GM12878 (cell line): ENCODE data around the gene BTBD6. TPM values are rescaled to one million over a fixed set of nuclear protein-coding genes. Genes with fewer than 3 reads are reported as not detected.

Source experiments
- BHLHE40 ChIP-seq, 2 experiments: fragments of 450-650 bp in 1 of 2; IDR thresholded peaks; 2 replicates each; pipeline ENCODE4 v1.6.1; 2011 to 2017; ENCODE audit warnings: low read depth in 2 of 2, borderline replicate concordance in 1 of 2, improper control_type of control experiment in 1 of 2, low read length in 1 of 2, mild to moderate bottlenecking in 1 of 2
- CBFB ChIP-seq: IDR thresholded peaks from 2 replicates; pipeline ENCODE4 v1.6.1; 2016; ENCODE audit warnings: antibody characterized with exemption, low read depth
- CBX3 ChIP-seq: fragments of 200-600 bp; sonication (generic); IDR thresholded peaks from 2 replicates; pipeline ENCODE4 v1.6.1; 2016; ENCODE audit warnings: low read depth, borderline replicate concordance
- CREB1 ChIP-seq: IDR thresholded peaks from 2 replicates; pipeline ENCODE4 v1.6.1; 2012; ENCODE audit warnings: low read depth, mild to moderate bottlenecking, inconsistent platforms
- EED ChIP-seq: sonication (generic); IDR thresholded peaks from 2 replicates; pipeline ENCODE4 v1.6.1; 2016; ENCODE audit warnings: antibody characterized with exemption, low read depth
- GABPA ChIP-seq: IDR thresholded peaks from 2 replicates; pipeline ENCODE4 v1.6.1; 2014; ENCODE audit warnings: antibody characterized with exemption, low read depth, mild to moderate bottlenecking, inconsistent platforms
- JUND ChIP-seq: IDR thresholded peaks from 2 replicates; pipeline ENCODE4 v1.6.1; 2012; ENCODE audit warnings: low read depth, mild to moderate bottlenecking, low read length, improper control_type of control experiment, moderate library complexity
- NFIC ChIP-seq: IDR thresholded peaks from 2 replicates; pipeline ENCODE4 v1.6.1; 2012; ENCODE audit warnings: low read depth, mild to moderate bottlenecking, inconsistent platforms, low read length, moderate library complexity
- RAD51 ChIP-seq: fragments of 450-650 bp; IDR thresholded peaks from 2 replicates; pipeline ENCODE4 v1.6.1; 2016; ENCODE audit warnings: moderate library complexity, mild to moderate bottlenecking, inconsistent platforms
- RFX5 ChIP-seq: IDR thresholded peaks from 2 replicates; pipeline ENCODE4 v1.6.1; 2011; ENCODE audit warnings: low read depth, low read length, improper control_type of control experiment
- RUNX3 ChIP-seq: IDR thresholded peaks from 2 replicates; pipeline ENCODE4 v1.6.1; 2012; ENCODE audit warnings: low read length, inconsistent platforms
- SMC3 ChIP-seq: IDR thresholded peaks from 2 replicates; pipeline ENCODE4 v1.6.1; 2011; ENCODE audit warnings: low read length, improper control_type of control experiment, borderline replicate concordance
- SREBF2 ChIP-seq: IDR thresholded peaks from 2 replicates; pipeline ENCODE4 v1.6.1; 2012; ENCODE audit warnings: mild to moderate bottlenecking, low read length
- TARDBP ChIP-seq: IDR thresholded peaks from 2 replicates; pipeline ENCODE4 v1.6.1; 2016; ENCODE audit warnings: borderline replicate concordance
- TCF12 ChIP-seq: IDR thresholded peaks from 2 replicates; pipeline ENCODE4 v1.6.1; 2011; ENCODE audit warnings: low read depth, mild to moderate bottlenecking, low read length
- YY1 ChIP-seq: IDR thresholded peaks from 2 replicates; pipeline ENCODE4 v1.6.1; 2011; ENCODE audit warnings: low read depth, mild to moderate bottlenecking, low read length
- ZNF24 ChIP-seq: fragments of 450-650 bp; IDR thresholded peaks from 2 replicates; pipeline ENCODE4 v1.6.1; 2017; ENCODE audit warnings: antibody characterized with exemption, mild to moderate bottlenecking
- ZNF384 ChIP-seq: IDR thresholded peaks from 2 replicates; pipeline ENCODE4 v1.6.1; 2012; ENCODE audit warnings: low read depth, mild to moderate bottlenecking, low read length, improper control_type of control experiment, borderline replicate concordance
- polyA plus RNA-seq, 11 experiments: library from polyadenylated mRNA; depleted of rRNA in 4 of 11; unstranded in 6 of 11; stranded (reverse) in 5 of 11; fragments of >200 nt; fragmentation: Nextera tagmentation in 4 of 11; fragmentation: Illumina TruSeq in 1 of 11; extraction: Ambion mirVana in 4 of 11; extraction: Trizol in 1 of 11; gene quantifications; 1 replicate in 1 of 11; 2 replicates in 10 of 11; pipeline versions ENCODE4 v1.2.1 to v1.2.3, GENCODE V29; 2011 to 2016; ENCODE audit warnings: inconsistent platforms in 2 of 11, missing spikeins in 2 of 11, low read depth in 1 of 11
- total RNA-seq, 4 experiments: library from RNA; depleted of rRNA in 3 of 4; stranded (reverse); fragments of >200 nt in 3 of 4; fragmentation: Illumina TruSeq in 1 of 4; extraction: Trizol in 1 of 4; gene quantifications; 2 replicates each; pipeline versions ENCODE4 v1.2.1 to v1.2.3, GENCODE V29; 2013 to 2021
- TF ChIP-seq, protein P1 (sequence below): fragments of 450-650 bp; IDR thresholded peaks from 2 replicates; pipeline ENCODE4 v1.6.1; 2017; ENCODE audit warnings: borderline replicate concordance
- TF ChIP-seq, protein P2 (sequence below): IDR thresholded peaks from 2 replicates; pipeline ENCODE4 v1.6.1; 2012; ENCODE audit warnings: improper control_type of control experiment, low read depth, low read length; ENCODE audit not compliant: insufficient replicate concordance
- TF ChIP-seq, protein P3 (sequence below): fragments of 450-650 bp; formaldehyde crosslinking; IDR thresholded peaks from 2 replicates; pipeline ENCODE4 v1.4.0; 2022; ENCODE audit warnings: mild to moderate bottlenecking, moderate library complexity

The BTBD6 gene
- total and polyA plus RNA-seq, 10 of the 15 experiments (the other 5 are each of a cell fraction or from before 2014, with no cell fraction given): 1.4 to 36.5 (median 15.8) TPM

DNA sequence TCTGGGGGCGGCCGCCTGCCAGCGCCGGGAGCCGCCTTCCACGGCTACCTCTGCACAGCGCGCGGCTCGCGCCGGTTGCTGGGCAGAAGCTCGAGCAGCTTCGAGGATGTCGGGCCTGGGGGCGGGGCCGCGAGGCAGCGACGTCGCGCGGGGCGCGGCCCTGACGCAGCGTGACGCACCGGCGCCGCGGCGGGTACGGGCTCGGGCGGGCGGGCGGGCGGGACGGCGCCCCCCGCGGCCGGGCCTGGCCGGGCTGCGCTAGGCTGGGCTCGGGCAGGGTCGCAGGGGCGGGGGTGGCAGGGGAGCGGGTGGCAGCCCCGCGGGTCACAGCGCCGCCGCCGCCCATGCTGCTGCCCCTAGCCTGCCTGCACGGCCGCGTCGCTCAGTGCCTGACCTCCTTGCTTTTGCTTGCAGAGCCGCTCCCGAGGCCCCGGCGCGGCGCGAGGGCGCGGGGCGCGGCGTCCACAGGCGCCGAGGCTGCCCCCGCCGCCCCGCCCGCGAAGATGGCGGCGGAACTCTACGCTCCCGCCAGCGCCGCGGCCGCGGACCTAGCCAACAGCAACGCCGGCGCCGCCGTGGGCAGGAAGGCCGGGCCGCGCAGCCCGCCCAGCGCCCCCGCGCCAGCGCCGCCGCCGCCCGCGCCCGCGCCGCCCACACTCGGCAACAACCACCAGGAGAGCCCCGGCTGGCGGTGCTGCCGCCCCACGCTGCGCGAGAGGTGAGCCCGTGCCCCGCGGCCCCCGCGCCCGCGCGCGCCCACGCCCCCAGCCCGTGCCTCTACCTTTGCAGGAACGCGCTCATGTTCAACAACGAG lies at the start of gene BTBD6 (continued):
- TF ChIP-seq ZNF384: no peak
- TF ChIP-seq BHLHE40 (IDR thresholded peaks at IDR 0.05; ENCODE audit: borderline replicate concordance in 1 of 2, low read depth in 2 of 2, low read length in 1 of 2): peak in 1 of 2 experiments; percentile 53; a peak in 2 of 4 replicates
- TF ChIP-seq EED: no peak
- no peak for TF ChIP-seq TARDBP
- no peak for TF ChIP-seq CBFB
- peak; percentile 84 for TF ChIP-seq CREB1
- peak; percentile 81; the same call in 1 of the 2 replicates for TF ChIP-seq YY1
- TF ChIP-seq RAD51: no peak
- no peak for TF ChIP-seq JUND
- TF ChIP-seq RUNX3: no peak
- 0 out of 2 replicates have a peak, but pooled peaks have one; percentile 19 for TF ChIP-seq TCF12
- TF ChIP-seq ZNF24: no peak
- no peak for TF ChIP-seq CBX3
- TF ChIP-seq, protein P1, sequence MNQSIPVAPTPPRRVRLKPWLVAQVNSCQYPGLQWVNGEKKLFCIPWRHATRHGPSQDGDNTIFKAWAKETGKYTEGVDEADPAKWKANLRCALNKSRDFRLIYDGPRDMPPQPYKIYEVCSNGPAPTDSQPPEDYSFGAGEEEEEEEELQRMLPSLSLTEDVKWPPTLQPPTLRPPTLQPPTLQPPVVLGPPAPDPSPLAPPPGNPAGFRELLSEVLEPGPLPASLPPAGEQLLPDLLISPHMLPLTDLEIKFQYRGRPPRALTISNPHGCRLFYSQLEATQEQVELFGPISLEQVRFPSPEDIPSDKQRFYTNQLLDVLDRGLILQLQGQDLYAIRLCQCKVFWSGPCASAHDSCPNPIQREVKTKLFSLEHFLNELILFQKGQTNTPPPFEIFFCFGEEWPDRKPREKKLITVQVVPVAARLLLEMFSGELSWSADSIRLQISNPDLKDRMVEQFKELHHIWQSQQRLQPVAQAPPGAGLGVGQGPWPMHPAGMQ: no peak
- TF ChIP-seq, protein P2, sequence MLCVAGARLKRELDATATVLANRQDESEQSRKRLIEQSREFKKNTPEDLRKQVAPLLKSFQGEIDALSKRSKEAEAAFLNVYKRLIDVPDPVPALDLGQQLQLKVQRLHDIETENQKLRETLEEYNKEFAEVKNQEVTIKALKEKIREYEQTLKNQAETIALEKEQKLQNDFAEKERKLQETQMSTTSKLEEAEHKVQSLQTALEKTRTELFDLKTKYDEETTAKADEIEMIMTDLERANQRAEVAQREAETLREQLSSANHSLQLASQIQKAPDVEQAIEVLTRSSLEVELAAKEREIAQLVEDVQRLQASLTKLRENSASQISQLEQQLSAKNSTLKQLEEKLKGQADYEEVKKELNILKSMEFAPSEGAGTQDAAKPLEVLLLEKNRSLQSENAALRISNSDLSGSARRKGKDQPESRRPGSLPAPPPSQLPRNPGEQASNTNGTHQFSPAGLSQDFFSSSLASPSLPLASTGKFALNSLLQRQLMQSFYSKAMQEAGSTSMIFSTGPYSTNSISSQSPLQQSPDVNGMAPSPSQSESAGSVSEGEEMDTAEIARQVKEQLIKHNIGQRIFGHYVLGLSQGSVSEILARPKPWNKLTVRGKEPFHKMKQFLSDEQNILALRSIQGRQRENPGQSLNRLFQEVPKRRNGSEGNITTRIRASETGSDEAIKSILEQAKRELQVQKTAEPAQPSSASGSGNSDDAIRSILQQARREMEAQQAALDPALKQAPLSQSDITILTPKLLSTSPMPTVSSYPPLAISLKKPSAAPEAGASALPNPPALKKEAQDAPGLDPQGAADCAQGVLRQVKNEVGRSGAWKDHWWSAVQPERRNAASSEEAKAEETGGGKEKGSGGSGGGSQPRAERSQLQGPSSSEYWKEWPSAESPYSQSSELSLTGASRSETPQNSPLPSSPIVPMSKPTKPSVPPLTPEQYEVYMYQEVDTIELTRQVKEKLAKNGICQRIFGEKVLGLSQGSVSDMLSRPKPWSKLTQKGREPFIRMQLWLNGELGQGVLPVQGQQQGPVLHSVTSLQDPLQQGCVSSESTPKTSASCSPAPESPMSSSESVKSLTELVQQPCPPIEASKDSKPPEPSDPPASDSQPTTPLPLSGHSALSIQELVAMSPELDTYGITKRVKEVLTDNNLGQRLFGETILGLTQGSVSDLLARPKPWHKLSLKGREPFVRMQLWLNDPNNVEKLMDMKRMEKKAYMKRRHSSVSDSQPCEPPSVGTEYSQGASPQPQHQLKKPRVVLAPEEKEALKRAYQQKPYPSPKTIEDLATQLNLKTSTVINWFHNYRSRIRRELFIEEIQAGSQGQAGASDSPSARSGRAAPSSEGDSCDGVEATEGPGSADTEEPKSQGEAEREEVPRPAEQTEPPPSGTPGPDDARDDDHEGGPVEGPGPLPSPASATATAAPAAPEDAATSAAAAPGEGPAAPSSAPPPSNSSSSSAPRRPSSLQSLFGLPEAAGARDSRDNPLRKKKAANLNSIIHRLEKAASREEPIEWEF: no peak
- peak; percentile 95 for TF ChIP-seq RFX5
- TF ChIP-seq SREBF2: no peak
- no peak for TF ChIP-seq SMC3
- TF ChIP-seq, protein P3, sequence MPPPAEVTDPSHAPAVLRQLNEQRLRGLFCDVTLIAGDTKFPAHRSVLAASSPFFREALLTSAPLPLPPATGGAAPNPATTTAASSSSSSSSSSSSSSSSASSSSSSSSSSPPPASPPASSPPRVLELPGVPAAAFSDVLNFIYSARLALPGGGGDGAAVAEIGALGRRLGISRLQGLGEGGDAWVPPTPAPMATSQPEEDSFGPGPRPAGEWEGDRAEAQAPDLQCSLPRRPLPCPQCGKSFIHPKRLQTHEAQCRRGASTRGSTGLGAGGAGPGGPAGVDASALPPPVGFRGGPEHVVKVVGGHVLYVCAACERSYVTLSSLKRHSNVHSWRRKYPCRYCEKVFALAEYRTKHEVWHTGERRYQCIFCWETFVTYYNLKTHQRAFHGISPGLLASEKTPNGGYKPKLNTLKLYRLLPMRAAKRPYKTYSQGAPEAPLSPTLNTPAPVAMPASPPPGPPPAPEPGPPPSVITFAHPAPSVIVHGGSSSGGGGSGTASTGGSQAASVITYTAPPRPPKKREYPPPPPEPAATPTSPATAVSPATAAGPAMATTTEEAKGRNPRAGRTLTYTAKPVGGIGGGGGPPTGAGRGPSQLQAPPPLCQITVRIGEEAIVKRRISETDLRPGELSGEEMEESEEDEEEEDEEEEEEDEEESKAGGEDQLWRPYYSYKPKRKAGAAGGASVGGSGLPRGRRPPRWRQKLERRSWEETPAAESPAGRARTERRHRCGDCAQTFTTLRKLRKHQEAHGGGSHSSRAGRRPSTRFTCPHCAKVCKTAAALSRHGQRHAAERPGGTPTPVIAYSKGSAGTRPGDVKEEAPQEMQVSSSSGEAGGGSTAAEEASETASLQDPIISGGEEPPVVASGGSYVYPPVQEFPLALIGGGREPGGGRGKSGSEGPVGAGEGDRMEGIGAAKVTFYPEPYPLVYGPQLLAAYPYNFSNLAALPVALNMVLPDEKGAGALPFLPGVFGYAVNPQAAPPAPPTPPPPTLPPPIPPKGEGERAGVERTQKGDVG: no peak
- no peak for TF ChIP-seq NFIC
- TF ChIP-seq GABPA: no peak
